ENCODE results near the gene RAD51B.

- no peak for TF ChIP-seq PAX5 (IDR thresholded peaks at IDR 0.05; ENCODE audit: insufficient read depth, low read length, severe bottlenecking)
- TF ChIP-seq POU2F2 (IDR thresholded peaks at IDR 0.05; ENCODE audit: low read depth, low read length): no peak
Measured at GRCh38 chr14:68421116-68421515, 601.5 kb downstream of the RAD51B start.

Data from GM12891 (cell line).